Ishikawa (cell line): ENCODE data around the gene PLCD3.

Experiments used
- CEBPB ChIP-seq: IDR thresholded peaks from 2 replicates; pipeline ENCODE4 v1.6.1; 2012
- EP300 ChIP-seq: IDR thresholded peaks from 2 replicates; pipeline ENCODE4 v1.6.1; 2012; ENCODE audit warnings: borderline replicate concordance
- TAF1 ChIP-seq: IDR thresholded peaks from 2 replicates; pipeline ENCODE4 v1.6.1; 2012; ENCODE audit warnings: low read depth, mild to moderate bottlenecking

DNA sequence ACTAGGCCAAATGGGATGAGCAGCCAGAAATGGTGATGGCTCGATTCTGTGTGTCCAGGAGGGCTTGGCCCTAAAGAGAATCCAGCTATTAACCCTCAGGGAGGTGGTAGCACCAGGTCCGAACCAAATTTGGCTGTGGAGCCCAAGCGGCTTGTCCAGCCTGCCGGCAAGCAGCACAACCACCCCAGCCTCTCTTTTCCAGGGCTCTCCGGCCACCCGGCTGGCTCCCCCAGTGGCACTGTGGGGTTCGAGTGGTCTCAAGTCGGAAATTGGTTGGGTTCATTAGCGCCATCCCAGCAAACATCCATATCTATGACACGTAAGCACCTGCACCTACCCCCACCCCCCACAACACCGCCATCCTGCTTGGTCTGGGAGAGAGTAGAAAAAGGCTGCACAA, 35.4 kb downstream of the PLCD3 start:
- TF ChIP-seq CEBPB: no peak
- no peak for TF ChIP-seq EP300
- no peak for TF ChIP-seq TAF1
